ENCODE measurements around the gene TRNP1.
"Not testable (repeated sequence)": the region's sequence is repeated elsewhere in the genome, so short reads cannot be mapped to it uniquely, and the experiment has no call there.

Gene TRNP1

GRCh38 chr1:26971590-26971989 lies 21.9 kb upstream of the TRNP1 start:
- in situ Hi-C loops (cut with HindIII; ENCODE audit: low sequenced_read_pairs): loop anchor here (25.0 kb wide), 1 partner anchor 91 kb away; no protein-coding TSS in a partner anchor

DNA sequence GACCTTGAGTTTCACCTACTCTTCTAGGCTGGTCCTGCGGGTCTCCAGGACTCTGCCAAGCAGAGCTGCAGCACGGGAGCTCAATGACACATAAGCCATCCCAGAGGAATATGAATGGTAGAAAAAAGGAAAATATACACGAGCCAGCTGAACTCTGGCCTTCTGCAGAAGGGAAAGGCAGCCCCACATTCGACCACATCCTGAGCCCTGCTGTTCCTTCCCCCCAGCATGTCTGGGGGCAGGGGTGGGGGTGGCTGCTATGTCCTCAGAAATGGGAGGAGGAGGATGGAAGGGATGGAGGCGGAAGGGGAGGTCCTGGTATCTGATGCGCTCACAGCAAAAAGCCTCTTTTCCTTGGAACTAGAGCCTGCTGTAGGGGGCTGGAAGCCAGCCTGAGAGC lies 21.1 kb upstream of the TRNP1 start:
- in situ Hi-C loops (cut with HindIII; ENCODE audit: low sequenced_read_pairs): loop anchor here (25.0 kb wide), 1 partner anchor 90 kb away; no protein-coding TSS in a partner anchor

- in situ Hi-C loops (cut with HindIII; ENCODE audit: low sequenced_read_pairs): loop anchor here (25.0 kb wide), 1 partner anchor 89 kb away; no protein-coding TSS in a partner anchor
Observed at GRCh38 chr1:26972821-26973220, 20.7 kb upstream of the TRNP1 start.

GRCh38 chr1:26976621-26977510 lies 16.6 kb upstream of the TRNP1 start:
- in situ Hi-C loops (cut with HindIII; ENCODE audit: low sequenced_read_pairs): no loop called here

DNA sequence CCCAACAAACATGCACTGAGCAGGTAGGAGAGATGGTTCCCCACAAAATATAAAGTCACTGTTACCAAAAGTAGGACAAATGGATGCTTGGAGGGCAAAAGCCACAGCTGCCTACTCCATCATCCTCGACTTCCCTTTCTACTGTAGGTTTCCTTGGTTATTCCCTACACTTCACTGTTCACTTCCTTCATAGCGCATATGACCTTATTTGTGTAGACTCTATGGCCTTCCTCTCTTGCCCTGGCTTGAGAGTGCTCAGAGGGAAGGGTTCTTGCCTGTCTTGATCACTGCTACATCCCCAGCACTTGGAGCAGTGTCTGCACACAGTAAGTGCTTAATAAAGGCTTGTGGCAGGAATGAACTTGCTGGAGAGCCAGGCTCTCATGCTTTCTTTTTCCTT lies 14.6 kb upstream of the TRNP1 start:
- in situ Hi-C loops (cut with HindIII; ENCODE audit: low sequenced_read_pairs): no loop called here

DNA sequence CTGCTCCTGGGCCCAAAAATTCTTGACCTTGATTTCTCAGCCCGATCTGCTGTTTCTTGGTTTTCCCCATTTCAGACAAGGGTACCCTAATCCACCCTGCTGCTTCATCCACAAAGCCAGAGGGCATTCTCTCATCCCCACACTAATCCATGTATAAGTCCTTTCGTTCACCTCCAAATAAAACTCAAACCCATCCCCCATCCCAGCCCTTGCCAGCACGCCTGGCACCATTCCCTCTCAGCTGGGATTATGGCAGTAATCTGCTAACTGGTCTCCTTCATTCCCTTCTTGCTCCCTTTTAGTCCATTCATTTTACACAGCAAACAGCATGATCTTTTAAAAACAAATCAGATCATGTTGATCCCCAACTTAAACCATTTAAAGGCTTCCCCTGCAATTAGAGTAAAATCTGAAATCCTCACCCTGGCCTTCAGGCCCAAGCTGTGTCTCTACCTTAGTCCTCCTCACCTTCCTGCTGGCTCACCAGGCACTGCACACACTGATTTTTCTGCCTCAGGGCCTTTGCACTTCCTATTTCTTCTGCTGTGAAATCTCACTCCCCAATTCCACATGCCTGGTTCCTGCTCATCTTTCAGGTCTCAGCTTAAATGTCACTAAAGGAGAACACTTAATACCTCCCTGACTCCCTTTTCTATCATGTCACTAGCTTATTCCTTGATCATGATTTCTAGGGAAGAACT lies 12.2 kb upstream of the TRNP1 start:
- in situ Hi-C loops (cut with HindIII; ENCODE audit: low sequenced_read_pairs): no loop called here

DNA sequence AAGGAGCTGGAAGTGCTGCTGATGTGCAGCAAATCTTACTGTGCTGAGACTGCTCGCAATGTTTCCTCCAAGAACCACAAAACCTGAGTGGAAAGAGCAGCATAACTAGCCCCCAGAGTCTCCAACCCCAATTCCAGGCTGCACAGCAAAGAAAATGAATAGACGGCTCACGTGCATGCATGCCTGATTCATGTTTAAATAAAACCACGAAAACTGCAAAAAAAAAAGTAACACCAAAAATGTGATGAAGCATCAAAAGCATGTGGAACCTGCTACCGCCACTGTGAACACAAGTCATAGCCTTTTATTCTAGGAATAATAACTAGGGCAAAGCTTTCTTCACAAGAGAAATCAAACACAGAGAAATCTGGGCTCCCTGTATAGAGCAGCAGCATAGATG lies 9.6 kb upstream of the TRNP1 start:
- in situ Hi-C loops (cut with HindIII; ENCODE audit: low sequenced_read_pairs): no loop called here

- in situ Hi-C loops (cut with HindIII; ENCODE audit: low sequenced_read_pairs): no loop called here
Observed at GRCh38 chr1:26984291-26984690, 9.2 kb upstream of the TRNP1 start.

- in situ Hi-C loops (cut with HindIII; ENCODE audit: low sequenced_read_pairs): no loop called here
Observed at GRCh38 chr1:26986658-26987057, 6.8 kb upstream of the TRNP1 start.

GRCh38 chr1:26989403-26990109 lies 3.9 kb upstream of the TRNP1 start:
- in situ Hi-C loops (cut with HindIII; ENCODE audit: low sequenced_read_pairs): not testable (repeated sequence)

- in situ Hi-C loops (cut with HindIII; ENCODE audit: low sequenced_read_pairs): no loop called here
Observed at GRCh38 chr1:26991310-26992116, 2.0 kb upstream of the TRNP1 start.

- in situ Hi-C loops (cut with HindIII; ENCODE audit: low sequenced_read_pairs): no loop called here
Observed at GRCh38 chr1:26994020-26994786, 711 bp downstream of the TRNP1 start.

DNA sequence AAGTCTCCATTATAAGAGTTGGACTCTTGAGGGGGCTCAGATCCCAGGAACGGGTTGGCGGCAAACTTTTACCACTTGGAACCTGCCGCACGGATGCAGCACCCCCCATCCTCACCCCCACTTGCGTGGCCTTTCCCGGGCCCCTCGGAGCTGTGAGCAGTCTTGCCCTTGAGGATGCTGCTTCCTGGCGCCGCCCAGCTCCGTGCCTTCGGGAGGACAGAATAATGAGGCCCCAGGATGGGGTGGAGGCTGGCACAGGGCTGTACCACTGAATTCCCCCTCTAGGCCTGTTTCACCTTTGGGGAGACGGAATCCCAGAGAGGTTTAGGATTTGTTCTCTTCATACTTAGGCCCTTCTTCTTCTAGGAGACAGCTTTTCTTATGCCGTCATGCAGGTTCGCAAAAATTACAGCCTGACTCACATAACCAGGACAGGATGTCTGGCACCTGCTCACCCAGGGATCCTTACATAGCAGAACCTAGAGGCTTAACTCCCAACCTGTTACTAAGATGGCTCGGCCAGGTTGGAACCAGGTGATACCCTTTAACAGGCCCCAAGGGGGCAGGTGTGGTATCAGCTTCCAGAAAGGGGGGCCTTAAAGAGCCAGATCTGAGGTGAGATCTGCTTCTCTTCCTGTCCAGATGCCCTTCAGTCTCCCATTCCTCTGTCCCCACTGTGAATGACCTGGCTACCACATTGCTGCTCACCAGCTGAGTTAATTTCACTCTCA lies 1.5 kb downstream of the TRNP1 start:
- in situ Hi-C loops (cut with HindIII; ENCODE audit: low sequenced_read_pairs): no loop called here

DNA sequence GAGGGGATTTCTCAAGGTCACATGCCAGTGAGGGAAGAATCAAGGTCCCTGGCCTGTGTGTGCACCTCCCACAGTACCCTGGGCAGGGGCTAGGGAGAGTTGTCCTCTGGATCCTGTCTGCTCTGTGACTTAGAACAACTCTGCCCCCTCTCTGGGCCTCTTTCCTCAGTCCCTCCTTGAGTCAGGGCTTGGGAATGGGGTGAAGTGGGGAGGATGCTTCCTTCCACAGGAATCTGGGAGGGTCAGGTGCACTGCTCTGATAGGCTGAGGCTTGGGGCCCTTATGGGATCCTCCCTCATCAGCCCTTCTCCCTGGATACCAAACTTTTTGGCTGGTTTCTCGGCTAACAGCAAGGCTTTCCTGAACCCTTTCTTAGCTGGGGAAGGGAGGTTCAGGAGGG lies 2.5 kb downstream of the TRNP1 start:
- in situ Hi-C loops (cut with HindIII; ENCODE audit: low sequenced_read_pairs): no loop called here

DNA sequence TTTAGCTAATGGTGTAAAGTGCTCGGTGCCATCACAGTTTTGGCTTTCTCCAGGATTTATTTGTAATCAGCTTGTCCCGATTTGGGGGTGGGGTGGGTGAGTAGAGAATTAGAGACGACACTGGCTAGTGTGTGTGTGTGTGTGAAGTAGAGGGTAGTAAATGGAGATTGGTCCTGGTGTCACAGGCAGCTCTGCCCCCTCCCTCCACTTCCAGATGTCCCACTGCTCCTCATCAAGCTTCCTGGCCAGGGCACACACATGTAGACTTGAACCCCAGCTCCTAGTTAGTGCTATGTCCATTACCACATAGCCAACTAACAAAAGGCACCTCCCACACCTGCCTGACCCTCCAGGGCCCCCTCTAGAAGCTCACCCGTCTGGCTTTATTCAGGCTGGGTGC lies 3.2 kb downstream of the TRNP1 start:
- in situ Hi-C loops (cut with HindIII; ENCODE audit: low sequenced_read_pairs): no loop called here

GRCh38 chr1:26998429-26999300 lies 5.2 kb downstream of the TRNP1 start:
- in situ Hi-C loops (cut with HindIII; ENCODE audit: low sequenced_read_pairs): no loop called here

DNA sequence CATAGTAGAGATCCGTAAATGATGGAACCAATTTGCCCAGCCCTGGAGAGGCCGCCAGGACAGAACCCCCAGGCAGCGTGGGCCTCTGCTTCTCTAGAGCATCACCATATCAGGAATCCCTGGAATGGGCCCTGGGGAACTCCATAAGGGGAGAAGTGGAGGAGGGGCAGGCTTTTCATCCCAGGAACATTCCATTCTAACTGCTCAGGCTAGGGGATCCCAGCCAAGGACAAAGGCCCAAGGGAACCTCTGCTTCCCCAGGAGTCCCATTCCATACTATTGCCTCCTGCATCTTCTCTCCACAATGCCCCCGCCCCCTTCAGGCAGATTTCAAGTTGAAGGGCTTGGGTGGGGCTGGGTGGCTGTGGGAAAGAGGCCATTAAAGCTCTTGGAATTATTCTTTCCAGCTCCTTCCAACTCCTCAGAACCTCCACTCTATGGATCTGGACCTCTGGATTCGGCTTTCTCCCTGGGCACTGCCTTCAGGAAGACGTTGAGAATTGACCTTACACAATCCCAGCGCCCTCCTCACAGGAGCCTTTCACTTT lies 6.0 kb downstream of the TRNP1 start:
- in situ Hi-C loops (cut with HindIII; ENCODE audit: low sequenced_read_pairs): no loop called here
